Dendritic cell treated with granulocyte-macrophage colony-stimulating factor and Interleukin-4, amounts not matched to agents 40 ng/mL and 50 ng/mL, for 4 days (primary cell): ENCODE data around the gene MAPK9.
"Not testable (repeated sequence)": the region's sequence is repeated elsewhere in the genome, so short reads cannot be mapped to it uniquely, and the experiment has no call there.

Experiments
- H3K27ac Mint-ChIP-seq: one replicate; pipeline ENCODE4 v1.8.0; 2022; ENCODE audit warnings: mild to moderate bottlenecking, mixed read lengths
- H3K27me3 Mint-ChIP-seq: one replicate; pipeline ENCODE4 v1.8.0; 2022; ENCODE audit warnings: mild to moderate bottlenecking, mixed read lengths
- H3K36me3 Mint-ChIP-seq: one replicate; pipeline ENCODE4 v1.8.0; 2022; ENCODE audit warnings: low read depth, mixed read lengths
- H3K4me1 Mint-ChIP-seq: one replicate; pipeline ENCODE4 v1.8.0; 2022; ENCODE audit warnings: low read depth, mixed read lengths
- H3K4me3 Mint-ChIP-seq: one replicate; pipeline ENCODE4 v1.8.0; 2022; ENCODE audit warnings: mild to moderate bottlenecking, moderate library complexity, mixed read lengths
- H3K9me3 Mint-ChIP-seq: one replicate; pipeline ENCODE4 v1.8.0; 2022; ENCODE audit warnings: mixed read lengths
- intact Hi-C: fragments of 100-400 bp; cut with micrococcal nuclease; formaldehyde crosslinking; loops from one replicate; pipeline ENCODE4 v1.15.0; 2022

Gene MAPK9

DNA sequence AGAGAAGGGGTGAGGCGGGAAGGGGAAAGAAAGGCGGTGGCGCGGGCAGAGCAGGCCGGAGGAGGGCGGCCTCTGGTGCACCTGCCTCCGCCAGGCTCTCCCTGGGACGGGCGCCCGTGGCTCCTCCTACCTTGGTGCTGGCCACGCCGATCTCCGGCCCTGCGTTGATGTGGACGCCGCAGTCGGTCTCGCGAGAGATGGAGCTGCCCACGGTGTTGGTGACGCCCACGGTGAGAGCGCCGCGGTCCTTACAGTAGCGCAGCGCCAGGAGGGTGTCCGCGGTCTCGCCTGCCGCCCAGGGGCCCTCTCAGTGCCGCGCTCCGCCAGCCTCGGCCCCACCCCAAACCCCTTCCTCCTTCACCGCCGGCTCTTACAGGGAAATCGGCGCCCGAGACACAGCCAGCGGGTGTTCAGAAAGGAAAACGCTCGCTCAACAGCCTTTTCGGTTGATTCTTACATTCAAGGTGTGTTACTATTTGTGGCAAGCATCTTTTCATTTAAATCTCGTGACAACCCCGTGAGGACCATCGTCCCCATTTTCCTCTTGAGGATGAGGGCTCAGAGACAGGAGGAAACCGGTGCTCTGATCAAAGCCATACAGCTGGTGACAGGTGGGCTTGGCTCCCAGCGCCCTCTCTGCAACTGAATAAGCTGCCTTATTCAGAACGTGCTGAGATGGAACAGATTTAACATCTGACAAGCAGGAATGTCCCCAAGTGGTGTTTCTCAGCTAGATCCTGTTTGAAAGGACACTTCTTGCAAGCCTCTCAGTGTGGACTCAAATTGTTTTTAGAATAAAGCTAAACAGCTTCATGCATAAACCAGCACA lies 22.0 kb upstream of the MAPK9 start:
- no peaks in the 10 kb centered on the region for H3K36me3 Mint-ChIP-seq
- intact Hi-C loops, result no loop called here
- no peak overlapping the region for H3K4me3 Mint-ChIP-seq
- no peaks in the 10 kb centered on the region for H3K4me1 Mint-ChIP-seq
- H3K27me3 Mint-ChIP-seq, result peaks cover 11% of the 10 kb centered on the region
- H3K27ac Mint-ChIP-seq, result no peak overlapping the region
- no peaks in the 10 kb centered on the region for H3K9me3 Mint-ChIP-seq

DNA sequence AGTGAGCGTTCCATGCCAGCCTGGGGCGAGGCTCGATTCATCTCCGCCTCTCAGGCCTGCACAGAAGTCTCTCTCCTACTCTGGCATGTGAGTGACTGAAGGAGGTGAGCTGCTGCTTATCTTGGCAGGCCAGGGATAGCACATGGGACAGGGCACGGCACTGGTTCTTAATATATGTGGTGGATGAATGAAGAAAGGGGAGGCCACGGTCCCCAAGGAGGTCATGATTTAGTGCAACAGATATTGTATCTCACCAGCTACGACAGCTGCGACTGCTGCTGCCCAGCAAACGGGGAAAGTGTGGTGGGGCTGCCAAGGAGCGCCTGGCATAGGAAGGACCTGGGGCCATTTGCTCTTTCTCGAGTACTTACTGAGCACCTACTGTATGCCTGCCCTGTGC lies 19.3 kb upstream of the MAPK9 start:
- H3K4me1 Mint-ChIP-seq, result no peaks in the 10 kb centered on the region
- H3K9me3 Mint-ChIP-seq, result no peaks in the 10 kb centered on the region
- H3K4me3 Mint-ChIP-seq, result no peak overlapping the region
- intact Hi-C loops, result no loop called here
- H3K36me3 Mint-ChIP-seq, result no peaks in the 10 kb centered on the region
- H3K27me3 Mint-ChIP-seq, result peaks cover 6% of the 10 kb centered on the region
- no peak overlapping the region for H3K27ac Mint-ChIP-seq

DNA sequence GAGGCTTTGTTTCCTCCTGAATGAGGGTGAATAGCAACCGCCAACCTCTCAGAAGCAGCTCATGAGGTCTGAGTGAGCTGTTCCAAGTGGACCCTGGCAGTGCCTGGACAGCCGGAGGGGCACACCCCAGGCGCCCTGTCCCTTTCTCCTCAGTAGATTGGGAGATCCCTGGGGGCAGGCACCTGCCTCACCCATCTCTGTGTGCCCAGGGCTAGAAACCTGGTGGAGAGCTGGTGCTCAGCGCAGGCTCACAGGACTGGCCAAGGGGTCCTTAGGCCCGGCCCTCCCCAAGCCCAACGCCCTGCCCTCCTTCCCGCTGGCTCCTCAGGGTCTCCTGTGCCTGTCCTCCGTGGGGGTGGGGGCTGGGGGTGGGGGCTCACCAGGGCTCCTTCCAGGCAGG lies 14.9 kb upstream of the MAPK9 start:
- H3K9me3 Mint-ChIP-seq, result no peaks in the 10 kb centered on the region
- no peaks in the 10 kb centered on the region for H3K4me1 Mint-ChIP-seq
- H3K27ac Mint-ChIP-seq, result no peak overlapping the region
- H3K4me3 Mint-ChIP-seq, result no peak overlapping the region
- H3K27me3 Mint-ChIP-seq, result peaks cover 8% of the 10 kb centered on the region
- H3K36me3 Mint-ChIP-seq, result no peaks in the 10 kb centered on the region
- intact Hi-C loops, result no loop called here

DNA sequence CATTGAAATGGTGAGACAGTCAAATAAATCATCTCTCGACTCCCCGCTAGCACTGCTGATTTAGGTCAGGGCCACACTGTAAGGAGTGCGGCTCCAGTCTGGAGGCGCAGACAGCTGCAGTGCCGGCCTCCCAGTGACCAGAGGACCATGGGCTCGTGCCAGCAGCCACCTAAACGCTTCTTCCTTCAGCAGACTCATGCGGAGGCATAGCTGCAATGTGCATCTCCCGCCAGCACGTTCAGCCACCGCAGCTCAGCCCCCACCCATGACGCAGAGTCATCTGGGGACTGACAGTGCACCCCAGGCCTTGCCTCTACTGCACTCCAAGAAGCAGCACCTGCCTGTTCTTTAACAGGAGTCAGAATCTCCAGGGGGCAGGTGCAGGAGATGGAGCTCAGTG lies 13.6 kb upstream of the MAPK9 start:
- no peaks in the 10 kb centered on the region for H3K4me1 Mint-ChIP-seq
- H3K27me3 Mint-ChIP-seq, result peaks cover 10% of the 10 kb centered on the region
- no peaks in the 10 kb centered on the region for H3K9me3 Mint-ChIP-seq
- H3K36me3 Mint-ChIP-seq, result no peaks in the 10 kb centered on the region
- intact Hi-C loops, result no loop called here
- no peak overlapping the region for H3K27ac Mint-ChIP-seq
- H3K4me3 Mint-ChIP-seq, result no peak overlapping the region

DNA sequence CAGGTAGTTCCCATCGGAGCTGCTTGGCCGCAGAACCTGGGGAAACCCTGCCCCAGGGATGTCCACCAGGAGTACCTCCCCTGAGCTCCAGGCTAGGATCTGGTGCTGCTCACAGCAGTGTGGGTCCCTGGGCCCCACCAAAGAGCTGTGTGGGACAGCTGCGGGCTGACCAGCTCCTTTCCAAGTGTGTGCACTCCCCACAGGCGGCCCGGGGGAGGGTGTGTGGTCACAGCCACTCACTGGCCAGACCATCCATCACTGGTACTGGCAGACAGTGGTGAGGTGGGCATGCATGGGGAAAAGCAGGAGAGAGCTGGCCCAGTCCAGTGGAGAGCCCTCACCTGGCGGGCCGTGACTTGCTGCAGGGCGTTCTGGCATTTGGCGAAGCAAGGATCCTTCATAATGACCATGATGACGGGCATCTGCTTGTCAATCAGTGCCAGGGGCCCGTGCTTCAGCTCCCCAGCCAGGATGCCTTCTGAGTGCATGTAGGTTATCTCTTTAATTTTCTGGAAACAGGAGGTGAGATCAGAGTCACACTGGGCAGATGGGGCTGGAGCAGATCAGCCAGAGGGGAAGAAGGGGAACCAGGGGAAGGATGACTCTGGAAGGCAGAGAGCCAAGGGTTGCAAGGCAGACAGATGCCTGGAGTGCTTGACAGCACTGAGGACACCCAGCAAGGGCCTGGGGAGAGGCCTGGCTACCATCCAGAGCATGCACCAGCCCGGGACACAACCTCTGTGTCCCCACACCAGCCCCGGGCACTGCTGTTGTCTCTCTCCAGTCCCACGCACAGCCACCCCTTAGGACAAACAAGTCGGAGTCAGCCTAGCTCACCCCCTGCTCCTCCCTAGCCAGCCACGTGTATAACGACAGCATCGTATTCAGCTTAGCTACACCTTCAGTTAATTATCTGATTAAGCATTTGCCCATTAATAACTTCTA lies 12.8 kb upstream of the MAPK9 start:
- intact Hi-C loops, result no loop called here
- Mint-ChIP-seq H3K27ac (no peak overlapping the region), H3K27me3 (peaks cover 13% of the 10 kb centered on the region), H3K36me3 (no peaks in the 10 kb centered on the region), H3K9me3 (no peaks in the 10 kb centered on the region), H3K4me1 (no peaks in the 10 kb centered on the region), H3K4me3 (no peak overlapping the region)

DNA sequence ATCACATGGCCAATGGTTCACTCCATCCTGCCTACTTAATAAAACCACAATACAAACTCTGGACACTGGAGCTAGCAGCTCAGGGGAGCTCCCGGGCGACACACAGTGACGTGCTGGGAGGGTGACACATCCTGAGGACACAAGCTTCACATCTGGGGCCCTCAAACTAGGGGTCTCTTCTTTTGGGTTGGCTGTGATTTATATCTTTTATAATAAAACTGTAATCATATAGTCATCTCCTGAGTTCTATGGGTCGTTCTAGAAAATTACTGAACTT lies 12.1 kb upstream of the MAPK9 start:
- intact Hi-C loops, result no loop called here
- no peaks in the 10 kb centered on the region for H3K4me1 Mint-ChIP-seq
- no peak overlapping the region for H3K4me3 Mint-ChIP-seq
- H3K9me3 Mint-ChIP-seq, result no peaks in the 10 kb centered on the region
- no peak overlapping the region for H3K27ac Mint-ChIP-seq
- peaks cover 13% of the 10 kb centered on the region for H3K27me3 Mint-ChIP-seq
- H3K36me3 Mint-ChIP-seq, result no peaks in the 10 kb centered on the region

DNA sequence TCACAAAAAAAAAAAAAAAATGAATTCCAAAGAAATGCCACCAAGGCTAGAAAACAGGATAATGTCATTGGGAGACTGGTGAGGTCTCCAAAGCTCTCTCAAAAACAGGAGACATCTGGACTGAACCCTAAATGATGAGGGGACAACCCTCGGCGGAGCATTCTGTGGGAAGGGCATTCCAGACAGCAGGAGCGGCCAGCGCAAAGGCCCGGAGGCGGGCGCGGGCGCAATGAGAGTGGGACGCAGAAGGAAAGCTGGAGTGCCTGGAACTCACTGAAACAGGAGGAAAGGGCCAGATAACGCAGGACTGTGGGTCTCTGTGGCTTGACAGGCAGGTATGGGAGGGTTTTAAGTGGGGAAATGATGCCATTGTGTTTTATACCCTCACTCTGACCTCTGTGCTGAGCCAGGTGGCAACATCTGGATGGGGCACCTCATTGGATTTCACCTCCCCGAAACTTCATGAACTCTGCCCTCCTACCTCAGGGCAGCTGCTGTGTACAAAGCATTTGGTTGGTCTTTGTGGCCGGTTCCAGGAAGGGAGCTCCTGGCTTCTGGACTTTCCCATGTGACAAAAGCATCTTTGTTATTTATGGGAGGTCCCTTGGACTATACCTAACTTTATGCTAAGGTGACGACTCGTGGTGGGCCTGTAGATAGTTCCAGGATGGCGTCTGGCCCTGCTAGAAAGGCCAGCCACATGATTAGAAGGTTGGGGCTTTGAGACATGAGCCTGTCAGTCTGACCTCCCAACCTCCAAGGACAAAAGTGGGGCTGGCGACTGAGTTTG lies 11.5 kb upstream of the MAPK9 start:
- no peaks in the 10 kb centered on the region for H3K4me1 Mint-ChIP-seq
- H3K27me3 Mint-ChIP-seq, result peaks cover 13% of the 10 kb centered on the region
- intact Hi-C loops, result no loop called here
- H3K4me3 Mint-ChIP-seq, result no peak overlapping the region
- no peaks in the 10 kb centered on the region for H3K9me3 Mint-ChIP-seq
- no peaks in the 10 kb centered on the region for H3K36me3 Mint-ChIP-seq
- no peak overlapping the region for H3K27ac Mint-ChIP-seq

DNA sequence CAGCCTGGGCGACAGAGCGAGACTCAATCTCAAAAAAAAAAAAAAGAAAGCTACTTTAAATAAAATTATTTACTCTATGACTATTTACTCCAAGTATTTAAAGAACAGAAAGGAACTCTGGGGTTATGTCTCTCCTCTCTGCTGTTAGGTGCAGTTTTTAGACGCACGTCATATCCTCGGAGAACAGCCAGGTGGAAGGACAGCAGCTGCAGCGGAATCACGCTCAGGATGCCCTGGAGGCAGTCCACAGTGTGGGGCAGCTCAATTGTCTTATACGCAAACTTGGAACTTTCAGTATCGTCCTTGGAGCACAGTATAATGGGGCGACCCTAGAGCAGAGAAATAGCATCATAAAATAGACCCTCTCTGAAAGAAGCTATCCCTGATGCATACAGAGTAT lies 10.4 kb upstream of the MAPK9 start:
- no peak overlapping the region for H3K27ac Mint-ChIP-seq
- no peak overlapping the region for H3K4me3 Mint-ChIP-seq
- intact Hi-C loops, result no loop called here
- H3K4me1 Mint-ChIP-seq, result no peaks in the 10 kb centered on the region
- no peaks in the 10 kb centered on the region for H3K36me3 Mint-ChIP-seq
- no peaks in the 10 kb centered on the region for H3K9me3 Mint-ChIP-seq
- H3K27me3 Mint-ChIP-seq, result peaks cover 11% of the 10 kb centered on the region

DNA sequence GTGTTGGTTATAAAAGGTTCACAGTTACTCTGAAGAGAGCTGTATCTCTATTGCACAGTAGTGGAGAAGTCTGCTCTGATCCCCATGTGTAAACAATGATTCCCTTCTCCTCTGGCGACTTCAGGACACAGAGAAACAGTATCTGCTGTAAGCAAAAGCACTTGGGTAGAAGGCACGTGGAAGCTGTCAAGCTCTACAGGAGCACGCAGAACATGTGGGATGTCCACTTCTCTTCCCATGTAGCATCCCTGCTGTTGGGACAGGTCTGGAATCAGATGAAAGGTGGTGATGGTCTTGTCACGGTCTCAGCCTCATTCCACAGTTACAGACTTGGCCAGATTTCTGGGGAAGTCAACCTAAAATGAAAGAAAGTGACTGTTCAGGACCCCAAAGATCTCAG lies 9.4 kb upstream of the MAPK9 start:
- no peak overlapping the region for H3K27ac Mint-ChIP-seq
- no peak overlapping the region for H3K4me3 Mint-ChIP-seq
- no peaks in the 10 kb centered on the region for H3K9me3 Mint-ChIP-seq
- H3K36me3 Mint-ChIP-seq, result no peaks in the 10 kb centered on the region
- intact Hi-C loops, result no loop called here
- H3K4me1 Mint-ChIP-seq, result no peaks in the 10 kb centered on the region
- H3K27me3 Mint-ChIP-seq, result peaks cover 11% of the 10 kb centered on the region

DNA sequence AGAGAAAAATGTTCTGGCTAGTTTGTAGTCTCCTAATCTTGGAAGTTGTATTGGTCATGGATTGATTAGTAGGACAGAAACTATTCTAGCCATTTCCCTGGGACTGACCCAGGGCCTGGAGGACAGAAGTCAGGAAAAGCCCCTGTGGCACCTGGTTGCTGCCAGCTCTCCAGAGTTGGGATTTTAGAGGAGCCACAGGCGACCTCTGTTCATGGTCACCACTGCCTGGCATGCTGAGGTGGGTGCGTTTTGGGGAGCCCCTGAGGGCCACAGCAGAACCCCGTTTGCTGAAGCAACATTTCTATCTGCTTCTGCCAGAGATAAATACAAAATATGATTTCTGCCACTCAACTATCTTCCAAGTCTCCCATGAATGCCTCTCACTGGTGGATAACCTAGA lies 7.6 kb upstream of the MAPK9 start:
- intact Hi-C loops, result no loop called here
- Mint-ChIP-seq H3K27me3 (peaks cover 11% of the 10 kb centered on the region), H3K4me3 (no peak overlapping the region), H3K27ac (no peak overlapping the region), H3K36me3 (no peaks in the 10 kb centered on the region), H3K9me3 (no peaks in the 10 kb centered on the region), H3K4me1 (peaks cover 13% of the 10 kb centered on the region)

DNA sequence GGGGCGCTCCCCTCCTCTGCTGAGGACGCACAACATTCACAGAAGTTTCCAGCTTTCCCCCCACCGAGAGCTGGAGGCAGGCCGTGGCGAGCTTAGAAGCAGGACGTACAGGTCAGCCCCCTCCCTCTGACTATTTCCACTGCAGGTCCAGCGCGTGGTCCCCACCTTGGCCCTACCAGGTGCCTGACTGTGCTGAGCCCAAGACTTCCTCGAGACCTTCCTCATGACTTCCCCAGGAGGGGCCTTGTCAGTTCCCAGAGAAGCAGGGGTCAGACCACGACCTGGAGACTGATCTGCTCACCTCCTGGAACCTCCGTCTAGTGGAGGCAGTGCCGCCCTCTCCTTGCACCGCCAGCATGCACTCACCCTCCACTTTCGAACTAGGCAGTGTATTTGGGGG lies 7.1 kb upstream of the MAPK9 start:
- H3K4me3 Mint-ChIP-seq, H3K27ac Mint-ChIP-seq, intact Hi-C loops, H3K36me3 Mint-ChIP-seq, H3K9me3 Mint-ChIP-seq: not testable (repeated sequence)
- peaks cover 17% of the 10 kb centered on the region for H3K4me1 Mint-ChIP-seq
- peaks cover 11% of the 10 kb centered on the region for H3K27me3 Mint-ChIP-seq

DNA sequence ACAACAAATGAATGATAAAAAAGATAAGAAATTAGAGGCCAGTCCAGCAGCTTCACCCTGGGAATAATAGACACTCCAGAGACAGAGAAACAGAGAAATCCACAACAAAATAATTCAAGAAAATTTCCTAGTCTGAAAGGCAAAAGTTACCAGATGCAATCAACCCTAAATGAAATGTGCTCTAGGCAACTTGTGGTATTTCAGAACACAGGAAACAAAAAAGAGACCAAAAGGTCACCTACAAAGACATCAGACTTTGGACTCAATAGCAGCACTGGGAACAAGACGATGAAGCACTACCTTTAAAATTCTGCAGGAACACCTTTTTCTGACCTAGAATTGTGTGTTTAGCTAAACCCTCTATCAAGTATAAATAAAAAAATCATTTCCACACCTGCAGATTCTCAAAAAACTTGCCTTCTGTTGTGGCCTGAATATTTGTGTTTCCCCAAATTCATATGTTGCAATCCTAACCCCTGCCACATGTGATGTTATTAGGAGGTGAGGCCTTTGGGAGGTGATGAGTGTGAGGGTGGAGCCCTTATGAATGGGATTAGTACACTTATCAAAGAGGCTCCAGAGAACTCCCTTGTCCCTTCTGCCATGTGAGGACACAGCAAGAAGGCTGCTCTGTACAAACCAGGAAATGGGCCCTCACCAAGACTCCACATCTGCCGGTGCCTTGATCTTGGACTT lies 5.9 kb upstream of the MAPK9 start:
- H3K9me3 Mint-ChIP-seq, result no peaks in the 10 kb centered on the region
- H3K27ac Mint-ChIP-seq, result no peak overlapping the region
- no peaks in the 10 kb centered on the region for H3K36me3 Mint-ChIP-seq
- peaks cover 28% of the 10 kb centered on the region for H3K4me1 Mint-ChIP-seq
- peaks cover 9% of the 10 kb centered on the region for H3K27me3 Mint-ChIP-seq
- H3K4me3 Mint-ChIP-seq, result no peak overlapping the region
- intact Hi-C loops, result no loop called here

DNA sequence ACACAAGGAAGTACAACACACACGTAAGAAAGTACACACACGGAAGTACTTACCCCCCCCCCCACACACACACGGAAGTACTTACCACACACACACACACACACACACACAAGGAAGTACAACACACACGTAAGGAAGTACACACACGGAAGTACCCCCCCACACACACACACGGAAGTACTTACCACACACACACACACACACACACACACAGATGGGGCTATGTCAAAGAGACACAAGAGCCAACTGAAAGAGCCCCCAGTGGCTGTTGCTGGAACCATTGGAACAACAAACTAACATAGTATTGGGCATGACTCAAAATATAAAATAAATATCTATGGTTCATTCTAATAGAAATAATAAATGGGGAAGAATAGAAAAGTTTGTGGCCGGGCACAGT lies 4.9 kb upstream of the MAPK9 start:
- no peaks in the 10 kb centered on the region for H3K36me3 Mint-ChIP-seq
- no peak overlapping the region for H3K27ac Mint-ChIP-seq
- H3K9me3 Mint-ChIP-seq, result no peaks in the 10 kb centered on the region
- H3K27me3 Mint-ChIP-seq, result peaks cover 8% of the 10 kb centered on the region
- H3K4me1 Mint-ChIP-seq, result peaks cover 31% of the 10 kb centered on the region
- intact Hi-C loops, result no loop called here
- H3K4me3 Mint-ChIP-seq, result no peak overlapping the region
